SK-N-SH (cell line): Measurements from ENCODE around the gene CAMK4. TPM values are rescaled to one million over a fixed set of nuclear protein-coding genes. Genes with fewer than 3 reads are reported as not detected.

ENCODE experiments used
- CTCF ChIA-PET: fragments of 300-600, 350-600 bp; formaldehyde crosslinking; extraction: SDS; loops from one replicate; lab custom pipeline; 2021; lab: Yijun Ruan, JAX
- POLR2A ChIA-PET: fragments of 350-600 bp; sonication (Branson Sonifier 250); formaldehyde crosslinking; extraction: SDS; loops from one replicate; lab custom pipeline; 2020; ENCODE audit warnings: antibody characterized with exemption, inconsistent platforms; lab: Yijun Ruan, JAX
- DNase-seq: peaks from one replicate; pipeline ENCODE4 v3.0.0; 2012
- H2AFZ ChIP-seq: fragments of 200-600 bp; sonication (generic); 2 replicates; pipeline ENCODE4 v1.8.1; 2016; ENCODE audit warnings: antibody characterized with exemption, mild to moderate bottlenecking, low read depth
- H3F3A ChIP-seq: fragments of 200-600 bp; sonication (generic); replicated peaks from 2 replicates; pipeline ENCODE3; 2016; ENCODE audit warnings: antibody characterized with exemption, mild to moderate bottlenecking; ENCODE audit not compliant: insufficient read depth
- H3K27ac ChIP-seq, 2 experiments: fragments of 200-500 bp in 1 of 2; fragments of 200-600 bp in 1 of 2; sonication (Bioruptor generic) in 1 of 2; sonication (generic), shearing (Covaris generic) in 1 of 2; 2 replicates each; pipeline versions ENCODE4 v1.5.1 to v1.6.1; 2014 to 2016; ENCODE audit warnings: low read depth in 2 of 2, inconsistent platforms in 1 of 2, low read length in 1 of 2, mild to moderate bottlenecking in 1 of 2, mixed read lengths in 1 of 2
- H3K27me3 ChIP-seq: fragments of 200-600 bp; sonication (generic), shearing (Covaris generic); 2 replicates; pipeline ENCODE4 v1.6.1; 2016; ENCODE audit warnings: mixed run types; ENCODE audit not compliant: insufficient read depth
- H3K36me3 ChIP-seq, 2 experiments: fragments of 200-500 bp in 1 of 2; fragments of 200-600 bp in 1 of 2; sonication (Bioruptor generic) in 1 of 2; sonication (generic) in 1 of 2; replicated peaks in 1 of 2; 2 replicates each; pipeline versions ENCODE3 to v1.5.1; 2014 to 2016; ENCODE audit warnings: low read length in 1 of 2, mild to moderate bottlenecking in 1 of 2; ENCODE audit not compliant: insufficient read depth in 2 of 2, control insufficient read depth in 1 of 2
- H3K4me1 ChIP-seq, 2 experiments: fragments of 200-500 bp in 1 of 2; fragments of 200-600 bp in 1 of 2; sonication (Bioruptor generic) in 1 of 2; sonication (generic), shearing (Covaris generic) in 1 of 2; 2 replicates each; pipeline versions ENCODE4 v1.5.1 to v1.6.1; 2014 to 2016; ENCODE audit warnings: low read depth in 1 of 2, low read length in 1 of 2, mixed run types in 1 of 2; ENCODE audit not compliant: insufficient read depth in 2 of 2, control insufficient read depth in 1 of 2
- H3K4me2 ChIP-seq: fragments of 200-600 bp; sonication (generic), shearing (Covaris generic); 2 replicates; pipeline ENCODE4 v1.6.1; 2017; ENCODE audit warnings: mixed run types
- H3K4me3 ChIP-seq, 2 experiments: fragments of 200-500 bp in 1 of 2; fragments of 200-600 bp in 1 of 2; sonication (Bioruptor generic) in 1 of 2; sonication (generic), shearing (Covaris generic) in 1 of 2; 2 replicates each; pipeline versions ENCODE4 v1.5.1 to v1.8.1; 2014 to 2016; ENCODE audit warnings: low read depth in 2 of 2, inconsistent platforms in 1 of 2, low read length in 1 of 2, mild to moderate bottlenecking in 1 of 2, mixed read lengths in 1 of 2, moderate library complexity in 1 of 2
- H3K79me2 ChIP-seq: fragments of 200-600 bp; sonication (generic); 2 replicates; pipeline ENCODE4 v1.8.1; 2017; ENCODE audit warnings: mild to moderate bottlenecking; ENCODE audit not compliant: insufficient read depth
- H3K9ac ChIP-seq: fragments of 200-600 bp; sonication (generic); 2 replicates; pipeline ENCODE4 v1.6.1; 2017; ENCODE audit warnings: mixed run types
- H3K9me2 ChIP-seq: fragments of 200-600 bp; sonication (generic); 2 replicates; pipeline ENCODE4 v1.6.1; 2017; ENCODE audit warnings: mixed run types
- H3K9me3 ChIP-seq: fragments of 200-600 bp; sonication (generic); 2 replicates; pipeline ENCODE4 v1.6.1; 2017; ENCODE audit warnings: mixed run types, mild to moderate bottlenecking, moderate library complexity
- H4K20me1 ChIP-seq: fragments of 200-600 bp; sonication (generic); 2 replicates; pipeline ENCODE4 v1.6.1; 2017; ENCODE audit warnings: mild to moderate bottlenecking, mixed run types; ENCODE audit not compliant: insufficient read depth
- CHD2 ChIP-seq: fragments of 150-350 bp; IDR thresholded peaks from 2 replicates; pipeline ENCODE4 v1.6.1; 2018; ENCODE audit warnings: low read length; ENCODE audit not compliant: partially characterized antibody
- ELF1 ChIP-seq: IDR thresholded peaks from 2 replicates; pipeline ENCODE4 v1.4.0; 2012
- EP300 ChIP-seq, 2 experiments: IDR thresholded peaks; 2 replicates each; pipeline versions ENCODE4 v1.4.0 to v1.6.1; 2012; ENCODE audit warnings: borderline replicate concordance in 1 of 2, low read depth in 1 of 2, low read length in 1 of 2
- EZH2phosphoT487 ChIP-seq: fragments of 200-600 bp; sonication (generic); IDR thresholded peaks from 2 replicates; pipeline ENCODE4 v1.6.1; 2017; ENCODE audit warnings: low read depth, mixed run types, mild to moderate bottlenecking, antibody characterized with exemption, moderate library complexity, borderline replicate concordance
- FOXM1 ChIP-seq: IDR thresholded peaks from 2 replicates; pipeline ENCODE4 v1.4.0; 2012; ENCODE audit warnings: low read depth, mild to moderate bottlenecking
- GABPA ChIP-seq: IDR thresholded peaks from 2 replicates; pipeline ENCODE4 v1.4.0; 2012; ENCODE audit warnings: low read depth, mild to moderate bottlenecking
- GATA2 ChIP-seq: sonication (generic); formaldehyde crosslinking; IDR thresholded peaks from 2 replicates; pipeline ENCODE4 v1.5.0; 2020; ENCODE audit warnings: mild to moderate bottlenecking, missing genetic modification reagents
- IRF3 ChIP-seq: fragments of 150-350 bp; IDR thresholded peaks from 2 replicates; pipeline ENCODE4 v1.6.1; 2016; ENCODE audit warnings: mild to moderate bottlenecking, low read depth, low read length
- JUND ChIP-seq: IDR thresholded peaks from 2 replicates; pipeline ENCODE4 v1.4.0; 2012
- MEF2A ChIP-seq: IDR thresholded peaks from 2 replicates; pipeline ENCODE4 v1.4.0; 2012; ENCODE audit warnings: low read depth, borderline replicate concordance
- POLR2AphosphoS5 ChIP-seq: IDR thresholded peaks from 2 replicates; pipeline ENCODE4 v1.6.1; 2012; ENCODE audit warnings: low read depth, low read length
- RAD21 ChIP-seq: IDR thresholded peaks from 2 replicates; pipeline ENCODE4 v1.6.1; 2012; ENCODE audit warnings: mild to moderate bottlenecking, low read length
- RCOR1 ChIP-seq: fragments of 150-350 bp; IDR thresholded peaks from 2 replicates; pipeline ENCODE4 v1.6.1; 2017; ENCODE audit warnings: antibody characterized with exemption, low read length
- RXRA ChIP-seq: IDR thresholded peaks from 2 replicates; pipeline ENCODE4 v1.4.0; 2012; ENCODE audit warnings: low read depth, mild to moderate bottlenecking, borderline replicate concordance
- SIN3A ChIP-seq: IDR thresholded peaks from 2 replicates; pipeline ENCODE4 v1.6.1; 2012; ENCODE audit warnings: low read depth, mild to moderate bottlenecking, low read length, moderate library complexity, borderline replicate concordance
- SMC3 ChIP-seq: IDR thresholded peaks from 2 replicates; pipeline ENCODE4 v1.6.1; 2012; ENCODE audit warnings: low read depth, low read length, improper control_type of control experiment
- TCF12 ChIP-seq: IDR thresholded peaks from 2 replicates; pipeline ENCODE4 v1.4.0; 2012
- TEAD4 ChIP-seq: IDR thresholded peaks from 2 replicates; pipeline ENCODE4 v1.4.0; 2012; ENCODE audit warnings: mild to moderate bottlenecking, borderline replicate concordance; ENCODE audit not compliant: insufficient read depth
- WGBS: methylation state at CpG from one replicate; pipeline ENCODE4 v1.1.6; 2017; ENCODE audit warnings: low lambda C conversion rate; 5-methylcytosine and 5-hydroxymethylcytosine counted together
- polyA plus RNA-seq, 3 experiments: library from polyadenylated mRNA; depleted of rRNA; stranded (reverse); fragments of >200 nt; gene quantifications; 2 replicates each; pipeline ENCODE4 v1.2.3, GENCODE V29; 2012
- TF ChIP-seq, protein P1 (sequence below): fragments of 200-600 bp; sonication (generic); IDR thresholded peaks from 2 replicates; pipeline ENCODE4 v1.6.1; 2017; ENCODE audit warnings: antibody characterized with exemption, mild to moderate bottlenecking, moderate library complexity
- TF ChIP-seq, protein P2 (sequence below): IDR thresholded peaks from 2 replicates; pipeline ENCODE4 v1.4.0; 2012; ENCODE audit warnings: low read depth, borderline replicate concordance
- TF ChIP-seq, protein P3 (sequence below): IDR thresholded peaks from 2 replicates; pipeline ENCODE4; 2012

Gene CAMK4
- polyA plus RNA-seq, 1 of the 3 experiments (the other 2 are of a cell fraction) = 4.1 TPM

- Histone ChIP-seq H3K79me2 (no peaks in the 10 kb centered on the region), H3K36me3 (no peaks in the 10 kb centered on the region), H3K9me2 (no peaks in the 10 kb centered on the region), H3K4me2 (no peak overlapping the region), H2AFZ (no peak overlapping the region), H3K9ac (no peak overlapping the region), H3K4me3 (no peak overlapping the region), H3K4me1 (peaks cover 0 to 14% of the 10 kb centered on the region in 2 experiments; a peak in 2 of 4 replicates), H3F3A (no peaks in the 10 kb centered on the region), H3K27me3 (no peaks in the 10 kb centered on the region), H3K9me3 (no peaks in the 10 kb centered on the region), H3K27ac (no peak overlapping the region), H4K20me1 (no peaks in the 10 kb centered on the region)
- 81% methylated on average over 1 of the region's 1 CpG for WGBS
- TF ChIP-seq MEF2A (no peak), RCOR1 (no peak), JUND (no peak)
- POLR2A ChIA-PET = no interaction called here
- no peak for DNase-seq
- CTCF ChIA-PET = interaction anchor here (0.6 to 1.8 kb wide), 7 partner anchors 9 to 231 kb away, joined by 3 to 8 read pairs (median 3); no protein-coding TSS in a partner anchor
These were observed 22.3 kb downstream of the CAMK4 start for GRCh38 chr5:111246459-111246858.

- Histone ChIP-seq H3K4me1 (peaks cover 0 to 17% of the 10 kb centered on the region in 2 experiments; a peak in 2 of 4 replicates), H3K79me2 (no peaks in the 10 kb centered on the region; the same call in 1 of the 2 replicates), H3K4me3 (no peak overlapping the region), H3K4me2 (no peak overlapping the region), H3K9ac (no peak overlapping the region), H3K9me2 (no peaks in the 10 kb centered on the region), H3K27me3 (no peaks in the 10 kb centered on the region), H4K20me1 (no peaks in the 10 kb centered on the region), H3K36me3 (no peaks in the 10 kb centered on the region), H3K9me3 (no peaks in the 10 kb centered on the region), H3K27ac (peak overlapping the region; percentile 7 to 81; a peak in 3 of 4 replicates), H3F3A (no peaks in the 10 kb centered on the region), H2AFZ (no peak overlapping the region)
- 20% methylated on average over 3 of the region's 3 CpGs for WGBS
- ChIA-PET POLR2A (no interaction called here), CTCF (interaction anchor here (1.5 to 5.8 kb wide), 2 partner anchors 31 to 213 kb away, joined by 4 to 26 read pairs; no protein-coding TSS in a partner anchor)
- peak; percentile 66 for DNase-seq
- TF ChIP-seq TCF12 (peak; percentile 84), RAD21 (peak; percentile 35; the same call in 1 of the 2 replicates), SMC3 (0 out of 2 replicates have a peak, but pooled peaks have one; percentile 4), JUND (peak; percentile 57), SIN3A (no peak), ELF1 (no peak), MEF2A (no peak), IRF3 (no peak), POLR2AphosphoS5 (peak; percentile 41; the same call in 1 of the 2 replicates), FOXM1 (0 out of 2 replicates have a peak, but pooled peaks have one; percentile 63), GATA2 (peak; percentile 89), EZH2phosphoT487 (no peak), RCOR1 (peak; percentile 82), CHD2 (peak; percentile 42), TEAD4 (peak; percentile 76; the same call in 1 of the 2 replicates), GABPA (no peak), RXRA (peak; percentile 11; the same call in 1 of the 2 replicates), EP300 (IDR thresholded peaks at IDR 0.05; ENCODE audit: borderline replicate concordance in 1 of 2, low read depth in 1 of 2, low read length in 1 of 2) (peak; percentile 48 to 93; a peak in 3 of 4 replicates)
- TF ChIP-seq, protein P1, sequence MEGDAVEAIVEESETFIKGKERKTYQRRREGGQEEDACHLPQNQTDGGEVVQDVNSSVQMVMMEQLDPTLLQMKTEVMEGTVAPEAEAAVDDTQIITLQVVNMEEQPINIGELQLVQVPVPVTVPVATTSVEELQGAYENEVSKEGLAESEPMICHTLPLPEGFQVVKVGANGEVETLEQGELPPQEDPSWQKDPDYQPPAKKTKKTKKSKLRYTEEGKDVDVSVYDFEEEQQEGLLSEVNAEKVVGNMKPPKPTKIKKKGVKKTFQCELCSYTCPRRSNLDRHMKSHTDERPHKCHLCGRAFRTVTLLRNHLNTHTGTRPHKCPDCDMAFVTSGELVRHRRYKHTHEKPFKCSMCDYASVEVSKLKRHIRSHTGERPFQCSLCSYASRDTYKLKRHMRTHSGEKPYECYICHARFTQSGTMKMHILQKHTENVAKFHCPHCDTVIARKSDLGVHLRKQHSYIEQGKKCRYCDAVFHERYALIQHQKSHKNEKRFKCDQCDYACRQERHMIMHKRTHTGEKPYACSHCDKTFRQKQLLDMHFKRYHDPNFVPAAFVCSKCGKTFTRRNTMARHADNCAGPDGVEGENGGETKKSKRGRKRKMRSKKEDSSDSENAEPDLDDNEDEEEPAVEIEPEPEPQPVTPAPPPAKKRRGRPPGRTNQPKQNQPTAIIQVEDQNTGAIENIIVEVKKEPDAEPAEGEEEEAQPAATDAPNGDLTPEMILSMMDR = no peak
- TF ChIP-seq, protein P2, sequence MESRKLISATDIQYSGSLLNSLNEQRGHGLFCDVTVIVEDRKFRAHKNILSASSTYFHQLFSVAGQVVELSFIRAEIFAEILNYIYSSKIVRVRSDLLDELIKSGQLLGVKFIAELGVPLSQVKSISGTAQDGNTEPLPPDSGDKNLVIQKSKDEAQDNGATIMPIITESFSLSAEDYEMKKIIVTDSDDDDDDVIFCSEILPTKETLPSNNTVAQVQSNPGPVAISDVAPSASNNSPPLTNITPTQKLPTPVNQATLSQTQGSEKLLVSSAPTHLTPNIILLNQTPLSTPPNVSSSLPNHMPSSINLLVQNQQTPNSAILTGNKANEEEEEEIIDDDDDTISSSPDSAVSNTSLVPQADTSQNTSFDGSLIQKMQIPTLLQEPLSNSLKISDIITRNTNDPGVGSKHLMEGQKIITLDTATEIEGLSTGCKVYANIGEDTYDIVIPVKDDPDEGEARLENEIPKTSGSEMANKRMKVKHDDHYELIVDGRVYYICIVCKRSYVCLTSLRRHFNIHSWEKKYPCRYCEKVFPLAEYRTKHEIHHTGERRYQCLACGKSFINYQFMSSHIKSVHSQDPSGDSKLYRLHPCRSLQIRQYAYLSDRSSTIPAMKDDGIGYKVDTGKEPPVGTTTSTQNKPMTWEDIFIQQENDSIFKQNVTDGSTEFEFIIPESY = no peak
- TF ChIP-seq, protein P3, sequence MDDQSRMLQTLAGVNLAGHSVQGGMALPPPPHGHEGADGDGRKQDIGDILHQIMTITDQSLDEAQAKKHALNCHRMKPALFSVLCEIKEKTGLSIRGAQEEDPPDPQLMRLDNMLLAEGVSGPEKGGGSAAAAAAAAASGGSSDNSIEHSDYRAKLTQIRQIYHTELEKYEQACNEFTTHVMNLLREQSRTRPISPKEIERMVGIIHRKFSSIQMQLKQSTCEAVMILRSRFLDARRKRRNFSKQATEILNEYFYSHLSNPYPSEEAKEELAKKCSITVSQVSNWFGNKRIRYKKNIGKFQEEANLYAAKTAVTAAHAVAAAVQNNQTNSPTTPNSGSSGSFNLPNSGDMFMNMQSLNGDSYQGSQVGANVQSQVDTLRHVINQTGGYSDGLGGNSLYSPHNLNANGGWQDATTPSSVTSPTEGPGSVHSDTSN = peak; percentile 89
These were observed 24.4 kb downstream of the CAMK4 start for GRCh38 chr5:111248571-111248970.
